T-helper 2 cell treated with Interferon-gamma antibody and Interleukin-4, amounts not matched to agents 5 μg/mL and 100 μg/mL, for 36 hours (primary cell): ENCODE results near the gene DOCK10.

ENCODE experiments used
- DNase-seq: peaks from one replicate; pipeline ENCODE4 v3.0.0; 2021; ENCODE audit warnings: low spot score
- H3K27ac Mint-ChIP-seq: one replicate; pipeline ENCODE4 v1.8.0; 2021; ENCODE audit warnings: mild to moderate bottlenecking, mixed read lengths
- H3K27me3 Mint-ChIP-seq: one replicate; pipeline ENCODE4 v1.8.0; 2021; ENCODE audit warnings: low read depth, mixed read lengths
- H3K36me3 Mint-ChIP-seq: one replicate; pipeline ENCODE4 v1.8.0; 2021; ENCODE audit warnings: low read depth, mixed read lengths
- H3K4me1 Mint-ChIP-seq: one replicate; pipeline ENCODE4 v1.8.0; 2021; ENCODE audit warnings: low read depth, mixed read lengths
- H3K4me3 Mint-ChIP-seq: one replicate; pipeline ENCODE4 v1.8.0; 2022; ENCODE audit warnings: mild to moderate bottlenecking, moderate library complexity, mixed read lengths
- H3K9me3 Mint-ChIP-seq: one replicate; pipeline ENCODE4 v1.8.0; 2021; ENCODE audit warnings: mixed read lengths

Gene DOCK10

DNA sequence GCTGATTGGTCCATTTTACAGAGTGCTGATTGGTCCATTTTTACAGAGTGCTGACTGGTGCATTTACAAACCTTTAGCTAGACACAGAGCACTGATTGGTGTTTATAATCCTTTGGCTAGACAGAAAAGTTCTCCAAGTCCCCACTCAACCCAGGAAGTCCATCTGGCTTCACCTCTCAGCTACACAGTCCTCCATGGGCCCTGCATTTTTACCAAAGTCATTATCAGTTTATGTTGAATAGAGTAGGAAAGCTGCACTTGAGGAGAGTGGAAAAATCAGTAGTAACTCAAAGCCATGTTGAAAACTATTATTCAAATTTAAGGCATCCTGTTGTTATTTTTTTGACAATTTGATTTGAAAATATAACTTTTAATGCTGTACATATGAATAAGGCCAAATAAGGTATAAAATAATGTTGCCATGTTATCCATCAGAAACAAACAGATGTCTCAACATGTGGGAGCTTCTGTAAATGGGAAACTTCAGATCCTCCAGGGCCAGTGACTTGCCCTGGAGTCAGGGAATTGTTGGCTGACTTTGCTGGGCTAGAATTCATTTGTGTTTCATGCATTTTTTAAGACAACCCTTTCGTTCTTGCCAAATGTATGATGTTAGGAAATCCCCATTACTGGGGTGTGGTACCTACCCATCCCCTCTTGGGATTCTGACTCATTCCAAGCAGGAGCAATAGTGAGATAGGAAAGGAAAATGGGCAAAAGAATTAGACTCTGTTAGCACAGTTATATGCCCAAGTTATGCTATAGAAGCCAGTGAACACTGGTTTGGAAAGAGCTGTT, 288.3 kb downstream of the DOCK10 start:
- DNase-seq: no peak
- Mint-ChIP-seq H3K27me3 (peaks cover 3% of the 10 kb centered on the region), H3K36me3 (peaks cover 22% of the 10 kb centered on the region), H3K4me3 (no peak overlapping the region), H3K9me3 (peaks cover 23% of the 10 kb centered on the region), H3K4me1 (no peaks in the 10 kb centered on the region), H3K27ac (no peak overlapping the region)

DNA sequence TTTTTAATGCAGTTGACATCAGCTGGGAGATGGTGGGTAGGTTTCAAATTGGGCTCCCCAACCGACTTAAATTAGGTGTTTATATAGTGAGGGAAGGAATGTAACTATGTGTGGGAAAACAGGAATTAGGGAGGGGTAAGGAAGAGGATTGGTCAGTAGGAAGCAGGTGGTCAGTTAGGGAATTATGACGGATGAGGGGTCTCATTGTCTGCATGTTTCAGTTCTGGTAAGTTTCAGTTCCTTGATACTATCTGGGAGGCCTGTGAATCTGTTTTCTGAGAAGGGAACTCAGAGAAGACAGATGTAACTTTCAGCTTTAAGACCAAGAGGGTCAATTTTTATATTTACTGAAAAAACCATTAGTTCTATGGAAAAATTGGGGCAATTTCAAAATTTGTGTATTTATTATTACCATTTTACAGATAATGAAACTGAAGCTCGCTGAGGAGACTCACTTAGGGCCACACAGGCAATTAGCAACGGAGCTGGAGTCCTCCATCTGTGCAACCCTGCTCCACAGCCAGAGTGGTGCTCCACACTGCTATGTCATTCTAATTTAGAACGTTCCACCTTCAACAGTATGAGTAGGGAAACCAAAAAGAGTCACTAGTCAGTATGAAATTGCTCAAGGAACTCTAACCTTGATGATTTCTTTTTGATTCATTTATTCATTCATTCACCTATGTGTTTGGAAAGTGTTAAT, 290.1 kb downstream of the DOCK10 start:
- Mint-ChIP-seq H3K9me3 (peaks cover 5% of the 10 kb centered on the region), H3K4me3 (no peak overlapping the region), H3K36me3 (peaks cover 4% of the 10 kb centered on the region), H3K4me1 (no peaks in the 10 kb centered on the region), H3K27ac (no peak overlapping the region), H3K27me3 (peaks cover 13% of the 10 kb centered on the region)
- DNase-seq: no peak

DNA sequence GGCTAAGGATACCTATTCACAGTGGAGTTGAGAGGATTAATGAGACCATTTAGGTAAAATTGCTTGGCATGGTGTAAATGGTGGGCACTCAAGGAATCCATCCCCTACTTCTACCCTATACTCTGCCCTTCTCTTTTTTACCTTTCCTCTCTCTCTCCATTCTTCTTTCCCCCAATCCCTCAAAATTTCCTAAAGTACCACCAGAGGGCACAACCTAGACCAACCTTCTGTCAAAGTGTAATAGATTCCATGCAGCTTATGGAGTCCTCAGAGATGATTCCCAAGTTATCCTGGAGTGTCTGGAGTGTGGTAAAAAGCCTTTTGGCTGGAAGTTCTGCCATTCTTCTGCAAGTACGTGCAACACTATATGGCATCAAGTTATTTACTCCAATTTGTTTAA, 293.1 kb downstream of the DOCK10 start:
- DNase-seq: no peak
- Mint-ChIP-seq H3K36me3 (no peaks in the 10 kb centered on the region), H3K4me1 (no peaks in the 10 kb centered on the region), H3K27ac (no peak overlapping the region), H3K9me3 (no peaks in the 10 kb centered on the region), H3K4me3 (no peak overlapping the region), H3K27me3 (peaks cover 13% of the 10 kb centered on the region)

DNA sequence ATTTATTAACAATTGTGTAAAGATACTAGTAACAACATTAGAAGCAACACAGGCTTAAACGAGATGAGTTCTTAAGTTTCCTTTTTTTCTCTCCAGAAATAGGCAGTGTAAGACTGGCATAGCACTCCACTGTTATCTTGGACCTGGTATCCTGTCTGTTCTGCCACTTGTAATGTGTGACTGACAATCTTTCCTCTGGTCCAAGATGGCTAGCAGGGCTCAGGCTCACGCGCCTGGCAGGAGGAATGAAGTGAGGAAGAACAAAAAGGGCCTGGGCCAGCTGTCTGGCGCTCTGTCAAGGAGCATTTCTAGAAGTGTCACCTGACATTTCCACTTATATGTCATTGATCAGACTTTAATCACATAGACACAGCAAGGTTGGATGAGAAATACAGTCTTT, 294.5 kb downstream of the DOCK10 start:
- no peak overlapping the region for H3K4me3 Mint-ChIP-seq
- peaks cover 13% of the 10 kb centered on the region for H3K27me3 Mint-ChIP-seq
- no peaks in the 10 kb centered on the region for H3K36me3 Mint-ChIP-seq
- no peaks in the 10 kb centered on the region for H3K9me3 Mint-ChIP-seq
- DNase-seq: no peak
- no peak overlapping the region for H3K27ac Mint-ChIP-seq
- H3K4me1 Mint-ChIP-seq: no peaks in the 10 kb centered on the region

DNA sequence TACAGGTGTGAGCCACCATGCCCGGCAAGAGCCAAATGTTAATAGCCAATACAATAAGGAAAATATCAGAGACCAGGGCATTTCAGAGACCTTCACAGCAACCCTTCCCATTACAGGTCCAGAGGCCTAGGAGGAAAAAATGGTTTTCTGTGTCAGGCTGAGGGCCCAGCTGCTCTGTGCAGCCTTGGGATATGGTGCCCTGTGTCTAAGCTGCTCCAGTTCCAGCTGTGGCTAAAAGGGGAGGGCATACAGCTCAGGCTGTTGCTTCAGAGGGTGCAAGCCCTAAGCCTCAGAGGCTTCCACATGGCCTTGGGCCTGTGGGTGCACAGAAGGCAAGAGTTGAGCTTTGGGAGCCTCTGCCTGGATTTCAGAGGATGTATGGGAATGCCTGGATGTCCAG, 306.0 kb downstream of the DOCK10 start:
- no peaks in the 10 kb centered on the region for H3K27me3 Mint-ChIP-seq
- no peak for DNase-seq
- H3K9me3 Mint-ChIP-seq: peaks cover 26% of the 10 kb centered on the region
- H3K4me1 Mint-ChIP-seq: no peaks in the 10 kb centered on the region
- no peak overlapping the region for H3K27ac Mint-ChIP-seq
- H3K4me3 Mint-ChIP-seq: no peak overlapping the region
- H3K36me3 Mint-ChIP-seq: no peaks in the 10 kb centered on the region

DNA sequence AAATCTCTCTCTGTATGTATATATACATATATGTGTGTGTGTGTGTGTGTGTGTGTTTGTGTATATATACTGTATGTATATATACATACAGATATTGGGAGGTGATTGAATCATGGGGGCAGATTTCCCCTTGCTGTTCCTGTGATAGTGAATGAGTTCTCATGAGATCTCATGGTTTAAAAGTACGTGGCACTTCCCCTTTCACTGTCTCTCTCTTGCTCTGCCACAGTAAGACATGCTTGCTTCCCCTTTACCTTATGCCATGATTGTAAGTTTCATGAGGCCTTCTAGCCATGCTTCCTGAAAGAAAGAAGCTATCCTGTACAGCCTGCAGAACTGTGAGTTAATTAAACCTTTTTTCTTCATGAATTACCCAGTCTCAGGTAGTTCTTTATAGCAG, 307.3 kb downstream of the DOCK10 start:
- Mint-ChIP-seq H3K27me3 (no peaks in the 10 kb centered on the region), H3K27ac (no peak overlapping the region), H3K9me3 (peaks cover 26% of the 10 kb centered on the region), H3K36me3 (no peaks in the 10 kb centered on the region), H3K4me1 (no peaks in the 10 kb centered on the region), H3K4me3 (no peak overlapping the region)
- no peak for DNase-seq

DNA sequence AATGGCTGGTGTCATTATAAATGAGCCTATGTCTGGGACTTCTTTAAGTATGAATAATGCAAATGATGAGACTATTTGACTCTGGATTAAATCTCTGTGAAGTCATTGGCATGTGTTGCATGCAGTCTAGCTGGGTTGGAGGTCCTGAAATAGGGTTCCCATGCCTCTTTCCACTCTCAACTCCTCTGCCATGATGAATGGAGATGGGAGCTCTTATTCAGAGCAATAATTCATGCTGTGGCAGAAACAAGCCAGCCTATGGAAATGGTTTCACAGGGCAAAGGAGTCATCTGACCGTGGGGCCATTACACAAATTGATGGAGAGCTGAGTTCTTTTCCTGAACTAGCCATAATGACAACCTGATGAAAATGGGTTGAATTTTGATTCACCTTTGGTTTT, 310.6 kb downstream of the DOCK10 start:
- H3K9me3 Mint-ChIP-seq: peaks cover 23% of the 10 kb centered on the region
- no peak overlapping the region for H3K4me3 Mint-ChIP-seq
- H3K36me3 Mint-ChIP-seq: no peaks in the 10 kb centered on the region

DNA sequence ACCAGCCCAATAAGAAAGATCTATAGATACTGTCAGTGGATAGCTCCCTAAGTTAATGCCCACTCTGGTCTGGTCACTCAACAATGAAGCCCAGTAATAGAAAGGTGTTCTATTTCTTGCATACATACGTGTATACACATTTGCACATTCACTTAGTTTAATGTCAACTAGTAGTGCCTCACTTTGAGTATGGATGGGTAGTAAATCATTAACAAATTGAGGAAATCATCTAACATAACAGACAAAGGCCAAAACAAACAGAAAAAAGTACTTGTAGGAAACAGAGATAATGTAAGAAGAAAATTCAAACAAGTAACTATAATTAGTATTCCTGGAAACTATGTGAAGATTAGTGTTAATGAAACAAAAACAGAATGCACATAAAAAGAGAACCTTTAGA, 312.8 kb downstream of the DOCK10 start:
- no peak for DNase-seq
- no peak overlapping the region for H3K27ac Mint-ChIP-seq
- H3K4me1 Mint-ChIP-seq: no peaks in the 10 kb centered on the region
- no peak overlapping the region for H3K4me3 Mint-ChIP-seq
- H3K27me3 Mint-ChIP-seq: peaks cover 3% of the 10 kb centered on the region
- peaks cover 10% of the 10 kb centered on the region for H3K9me3 Mint-ChIP-seq
- H3K36me3 Mint-ChIP-seq: no peaks in the 10 kb centered on the region

More for the DNA sequence above, 310.6 kb downstream of the DOCK10 start:
- no peak for DNase-seq
- no peaks in the 10 kb centered on the region for H3K27me3 Mint-ChIP-seq
- H3K27ac Mint-ChIP-seq: no peak overlapping the region
- H3K4me1 Mint-ChIP-seq: no peaks in the 10 kb centered on the region

DNA sequence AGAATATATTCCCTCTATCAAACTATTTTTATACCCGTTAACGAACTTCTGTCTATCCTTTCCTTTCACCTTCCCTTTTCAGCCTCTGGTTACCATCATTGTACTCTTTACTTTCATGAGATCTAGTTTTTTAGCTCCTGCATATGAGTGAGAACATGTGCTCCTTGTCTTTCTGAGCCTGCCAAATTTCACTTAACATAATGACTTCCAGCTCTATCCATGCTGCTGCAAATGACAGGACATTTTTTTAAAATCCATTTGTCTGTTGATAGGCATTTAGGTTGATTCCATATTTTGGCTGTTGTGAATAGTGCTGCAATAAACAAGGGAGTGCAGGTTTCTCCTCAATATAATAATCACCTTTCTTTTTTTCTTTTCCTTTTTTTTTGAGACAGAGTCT, 317.9 kb downstream of the DOCK10 start:
- no peak overlapping the region for H3K4me3 Mint-ChIP-seq
- peaks cover 1% of the 10 kb centered on the region for H3K4me1 Mint-ChIP-seq
- no peaks in the 10 kb centered on the region for H3K36me3 Mint-ChIP-seq
- peaks cover 3% of the 10 kb centered on the region for H3K27me3 Mint-ChIP-seq
- H3K27ac Mint-ChIP-seq: no peak overlapping the region
- peaks cover 10% of the 10 kb centered on the region for H3K9me3 Mint-ChIP-seq
- no peak for DNase-seq

DNA sequence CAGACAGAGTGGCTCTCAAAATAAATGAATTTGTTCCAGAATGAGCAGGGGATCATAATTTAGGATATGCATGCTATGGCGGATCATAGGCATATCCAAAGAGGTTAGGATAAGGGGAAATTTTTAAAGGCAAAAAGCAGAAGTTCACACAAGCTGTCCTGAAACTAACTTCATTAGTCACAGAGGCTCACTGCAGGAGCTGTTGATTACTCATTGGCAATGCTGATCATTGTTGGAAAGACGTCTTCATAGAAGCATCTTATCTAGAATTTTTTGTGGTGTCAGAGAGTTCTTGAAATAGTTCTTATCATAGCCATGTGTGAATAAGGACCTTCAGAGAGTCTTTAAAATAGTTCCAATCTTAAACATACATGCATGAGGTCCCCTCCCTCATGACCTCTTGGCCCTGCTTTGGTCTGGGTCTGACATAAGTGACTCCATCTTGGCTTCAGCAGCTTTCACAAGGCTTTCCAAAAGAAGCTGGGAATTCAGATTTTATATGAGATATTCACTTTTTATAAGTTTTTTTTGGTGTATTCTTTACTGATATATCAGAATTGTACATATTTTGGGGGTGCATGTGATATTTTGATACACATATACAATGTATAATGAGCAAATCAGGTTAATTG, 318.6 kb downstream of the DOCK10 start:
- peaks cover 3% of the 10 kb centered on the region for H3K27me3 Mint-ChIP-seq
- no peak for DNase-seq

DNA sequence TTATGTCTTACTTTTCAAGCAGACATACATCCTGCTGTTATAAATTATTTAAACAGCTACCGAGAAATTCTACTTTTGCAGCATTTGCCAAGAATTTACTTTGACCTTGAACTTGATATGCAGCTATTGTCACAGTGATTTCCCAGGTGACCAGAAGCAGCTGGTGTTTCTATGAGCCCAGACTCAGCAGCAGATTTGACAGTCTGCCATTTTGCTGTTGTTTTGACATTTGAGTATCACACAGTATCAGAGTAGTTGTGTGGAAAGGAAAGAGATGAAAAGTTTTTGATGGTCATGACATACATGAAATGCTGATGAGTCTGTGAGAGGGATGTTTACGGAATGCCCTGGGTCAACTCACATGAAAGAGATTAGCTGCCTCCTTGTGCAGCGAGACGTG, 319.5 kb downstream of the DOCK10 start:
- Mint-ChIP-seq H3K9me3 (peaks cover 5% of the 10 kb centered on the region), H3K27ac (no peak overlapping the region), H3K36me3 (no peaks in the 10 kb centered on the region), H3K27me3 (peaks cover 3% of the 10 kb centered on the region), H3K4me1 (peaks cover 1% of the 10 kb centered on the region), H3K4me3 (no peak overlapping the region)
- DNase-seq: no peak

More for the DNA sequence above, 318.6 kb downstream of the DOCK10 start:
- Mint-ChIP-seq H3K27ac (no peak overlapping the region), H3K36me3 (no peaks in the 10 kb centered on the region), H3K4me1 (peaks cover 1% of the 10 kb centered on the region), H3K4me3 (no peak overlapping the region), H3K9me3 (peaks cover 10% of the 10 kb centered on the region)

DNA sequence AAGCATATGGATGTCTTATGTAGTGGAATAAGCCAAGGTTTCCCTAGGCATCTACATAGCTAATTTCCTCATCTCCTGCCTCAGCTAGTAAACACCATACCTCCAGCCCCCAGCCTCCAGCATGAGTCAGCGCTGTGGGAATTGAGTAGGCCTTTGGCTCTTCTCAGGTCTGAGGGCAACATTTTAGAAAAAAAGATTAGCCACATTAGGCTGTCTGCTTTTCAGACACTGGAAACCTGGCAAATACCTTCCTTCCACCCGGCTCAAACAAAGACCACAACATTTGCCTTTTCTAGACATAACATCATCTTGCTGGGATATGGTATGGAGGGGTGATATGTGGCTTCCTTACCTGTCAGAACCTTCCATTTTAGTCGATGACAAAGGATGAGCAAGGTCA, 320.0 kb downstream of the DOCK10 start:
- H3K36me3 Mint-ChIP-seq: no peaks in the 10 kb centered on the region
- no peak overlapping the region for H3K4me3 Mint-ChIP-seq
- DNase-seq: no peak
- no peak overlapping the region for H3K27ac Mint-ChIP-seq
- peaks cover 1% of the 10 kb centered on the region for H3K4me1 Mint-ChIP-seq
- H3K9me3 Mint-ChIP-seq: peaks cover under 1% of the 10 kb centered on the region
- peaks cover 3% of the 10 kb centered on the region for H3K27me3 Mint-ChIP-seq

DNA sequence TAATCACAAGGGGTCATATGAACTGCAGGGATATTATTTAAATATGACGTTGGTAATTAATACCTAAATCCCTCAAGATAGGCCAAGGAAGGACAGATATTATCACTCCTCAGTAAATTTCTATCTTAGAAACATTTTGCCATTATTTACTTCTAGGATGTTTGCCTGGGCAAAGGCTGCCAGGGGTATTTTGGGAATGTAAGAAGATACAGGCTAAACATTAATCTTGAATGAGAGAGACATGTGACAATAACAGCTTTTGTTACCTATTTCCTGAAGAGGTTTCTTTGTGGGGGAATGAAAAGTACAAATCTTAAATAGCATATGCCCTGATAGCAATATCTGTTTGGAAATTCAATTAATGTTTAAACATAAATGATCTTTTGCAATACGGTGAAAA, 325.3 kb downstream of the DOCK10 start:
- H3K36me3 Mint-ChIP-seq: no peaks in the 10 kb centered on the region
- H3K4me3 Mint-ChIP-seq: no peak overlapping the region
- H3K4me1 Mint-ChIP-seq: no peaks in the 10 kb centered on the region
- no peaks in the 10 kb centered on the region for H3K9me3 Mint-ChIP-seq
- H3K27me3 Mint-ChIP-seq: peaks cover 2% of the 10 kb centered on the region
- H3K27ac Mint-ChIP-seq: no peak overlapping the region
- no peak for DNase-seq

DNA sequence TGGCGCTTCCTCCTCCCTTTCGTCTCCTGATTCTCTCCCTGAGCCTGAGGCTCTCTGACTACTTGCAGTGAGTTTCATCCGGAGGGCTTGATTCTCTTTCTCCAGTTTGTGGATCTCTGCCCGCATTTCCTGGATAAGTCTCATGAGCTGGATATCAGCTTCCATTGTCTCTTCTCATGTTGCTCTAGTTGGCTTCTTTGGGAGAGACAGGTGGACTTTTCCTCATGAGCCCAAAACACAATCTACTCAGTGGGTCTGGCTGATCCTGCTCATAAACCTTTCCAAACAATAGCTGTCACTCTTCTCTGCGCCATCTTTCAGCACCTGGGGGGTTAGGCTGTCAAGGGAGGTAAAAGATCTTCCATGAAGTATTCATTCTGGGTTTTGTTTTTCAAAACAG, 326.1 kb downstream of the DOCK10 start, which contains the start of gene CCDC195:
CCDC195 (minus strand) TSS at position 165 of the 400 bp plus-strand sequence; CDS start at position 165, 0 bp downstream.
- no peaks in the 10 kb centered on the region for H3K9me3 Mint-ChIP-seq
- H3K4me3 Mint-ChIP-seq: no peak within 1 kb of the TSS

More for the DNA sequence above, 326.1 kb downstream of the DOCK10 start, which contains the start of gene CCDC195:
- no peaks in the 10 kb centered on the region for H3K36me3 Mint-ChIP-seq
- DNase-seq: no peak
- no peaks in the 10 kb centered on the region for H3K4me1 Mint-ChIP-seq
- H3K27me3 Mint-ChIP-seq: peaks cover 2% of the 10 kb centered on the region
- H3K27ac Mint-ChIP-seq: no peak within 1 kb of the TSS
